ENCODE data around the gene FTHL17.

Gene FTHL17

GRCh38 chrX:31071725-31072124, at the start of gene FTHL17:
Gene FTHL17, minus strand, starts transcription at chrX:31072041. Its CDS starts 88 bp downstream, at chrX:31071953.
- no peak for DNase-seq

- no peak for DNase-seq
These were observed 45.4 kb upstream of the FTHL17 start for GRCh38 chrX:31117266-31117665.

DNA sequence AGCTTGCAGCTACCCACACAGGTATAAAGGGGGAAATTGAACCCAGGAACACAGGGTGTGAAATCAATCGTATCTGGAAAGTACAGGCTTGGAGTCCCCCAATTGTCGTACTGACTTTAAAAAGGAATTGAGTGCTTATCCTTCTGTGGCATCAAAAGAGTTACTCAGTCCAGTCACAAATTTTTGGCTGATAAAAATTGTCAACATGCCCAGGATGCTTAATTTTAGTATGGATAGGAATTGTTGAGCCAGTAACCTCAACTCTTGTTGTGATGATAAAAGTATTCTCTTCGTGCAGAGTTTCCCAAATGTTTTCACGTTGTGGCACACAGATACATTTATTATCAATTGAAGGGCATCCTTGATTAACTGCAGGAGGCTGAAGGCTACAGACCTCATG, 43.6 kb upstream of the FTHL17 start:
- no peak for DNase-seq

GRCh38 chrX:31114858-31115257, 43.0 kb upstream of the FTHL17 start:
- DNase-seq = no peak

DNA sequence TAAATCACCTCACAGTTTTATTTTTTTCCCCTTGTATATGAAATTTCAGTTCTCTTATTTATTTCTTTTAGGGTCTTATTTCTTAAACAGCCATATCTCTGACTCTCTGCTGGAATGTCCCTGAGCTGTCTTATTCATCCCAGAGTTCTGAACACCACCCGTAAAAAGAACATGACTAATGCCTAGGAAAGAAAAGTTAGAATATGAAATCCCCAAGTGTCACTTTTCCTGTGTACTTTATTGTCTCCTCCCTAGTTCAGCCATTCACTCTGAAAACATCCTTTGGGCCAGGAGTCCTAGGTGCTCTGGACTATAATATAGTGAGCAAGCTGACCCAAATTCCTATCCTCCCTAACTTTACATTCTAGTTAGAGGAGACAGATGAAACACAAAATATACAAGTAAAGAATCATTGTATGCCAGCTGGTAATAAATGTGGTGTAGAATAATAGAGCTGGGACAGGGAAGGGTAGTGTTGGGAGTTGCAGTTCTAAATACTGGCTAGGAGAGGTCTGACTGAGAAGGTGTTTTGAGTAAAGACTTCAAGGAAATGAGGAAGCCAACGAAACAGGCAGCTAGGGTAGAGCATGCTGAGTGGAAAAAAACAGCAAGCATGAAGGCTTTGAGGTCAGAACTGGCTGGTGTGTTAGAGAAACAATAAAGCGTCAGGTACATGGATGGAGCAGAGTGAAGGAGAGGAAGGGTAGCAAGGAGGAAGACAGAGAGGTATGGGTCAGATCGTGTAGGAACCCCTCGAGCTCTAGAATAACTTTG, 40.6 kb upstream of the FTHL17 start:
- no peak for DNase-seq

DNA sequence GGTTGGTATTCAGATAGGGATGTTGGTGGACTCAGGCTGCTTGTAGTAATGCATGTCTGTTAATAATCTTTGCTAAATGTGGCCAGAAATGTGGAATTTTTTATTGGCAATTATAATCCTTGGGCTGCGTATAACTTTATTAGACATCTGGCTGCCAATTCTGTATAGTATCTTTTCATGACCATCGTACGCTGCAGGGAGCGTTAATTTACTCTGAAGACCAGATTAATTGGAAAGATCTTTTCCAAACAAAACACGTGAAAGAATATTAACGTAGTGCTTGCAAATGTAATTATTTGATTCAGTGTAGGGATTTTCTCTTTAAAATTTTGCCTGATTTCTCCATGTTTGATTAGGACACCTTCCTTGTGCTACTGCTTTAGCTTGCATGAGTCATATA, 38.8 kb upstream of the FTHL17 start:
- DNase-seq = no peak

DNA sequence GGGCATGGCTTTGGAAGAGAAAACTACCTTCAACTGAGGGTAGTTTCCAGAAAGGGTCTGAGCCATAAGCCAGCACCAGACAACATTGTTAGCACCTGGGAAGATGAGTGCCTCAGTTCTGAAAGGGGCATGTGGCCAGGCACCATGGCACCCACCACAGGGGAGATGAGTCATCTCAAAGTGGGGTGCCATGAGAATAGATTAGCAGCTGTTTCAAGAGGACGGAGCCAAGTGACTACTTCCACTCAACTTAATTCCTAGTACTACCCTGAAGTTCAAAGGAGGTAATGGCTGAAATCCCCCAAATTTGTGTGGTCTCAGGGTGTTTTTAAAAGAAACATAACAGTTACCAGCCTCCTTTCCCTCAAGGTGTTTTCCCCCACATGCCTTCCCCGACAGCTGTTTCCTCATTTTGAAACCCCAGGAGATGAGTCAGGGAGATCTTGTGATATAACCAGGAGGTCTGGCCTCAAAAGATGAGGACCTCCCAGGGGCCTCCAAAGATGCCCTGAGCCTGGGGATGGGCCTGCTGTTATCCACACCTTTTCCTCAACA, 27.8 kb upstream of the FTHL17 start:
- no peak for DNase-seq

DNA sequence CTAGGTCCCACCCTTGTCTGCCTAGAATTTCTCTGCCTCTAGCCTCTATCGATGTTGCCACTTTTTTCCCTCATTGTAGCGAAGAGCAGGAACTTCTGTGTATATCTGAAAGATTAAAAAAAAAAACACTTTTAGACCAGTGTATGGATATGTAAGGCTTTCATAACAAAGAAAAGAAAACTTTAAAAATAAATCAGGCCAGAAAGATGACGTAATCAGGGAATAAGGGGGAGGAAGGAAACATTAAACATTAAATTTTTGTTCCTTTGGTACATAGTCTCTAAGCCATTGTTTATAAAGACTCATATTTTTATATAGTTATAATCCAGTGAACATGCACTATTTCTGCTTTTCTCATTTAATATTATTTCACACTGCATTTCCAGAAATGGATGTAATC, 26.2 kb upstream of the FTHL17 start:
- no peak for DNase-seq

- DNase-seq = no peak
These were observed 21.8 kb upstream of the FTHL17 start for GRCh38 chrX:31093639-31093975.

DNA sequence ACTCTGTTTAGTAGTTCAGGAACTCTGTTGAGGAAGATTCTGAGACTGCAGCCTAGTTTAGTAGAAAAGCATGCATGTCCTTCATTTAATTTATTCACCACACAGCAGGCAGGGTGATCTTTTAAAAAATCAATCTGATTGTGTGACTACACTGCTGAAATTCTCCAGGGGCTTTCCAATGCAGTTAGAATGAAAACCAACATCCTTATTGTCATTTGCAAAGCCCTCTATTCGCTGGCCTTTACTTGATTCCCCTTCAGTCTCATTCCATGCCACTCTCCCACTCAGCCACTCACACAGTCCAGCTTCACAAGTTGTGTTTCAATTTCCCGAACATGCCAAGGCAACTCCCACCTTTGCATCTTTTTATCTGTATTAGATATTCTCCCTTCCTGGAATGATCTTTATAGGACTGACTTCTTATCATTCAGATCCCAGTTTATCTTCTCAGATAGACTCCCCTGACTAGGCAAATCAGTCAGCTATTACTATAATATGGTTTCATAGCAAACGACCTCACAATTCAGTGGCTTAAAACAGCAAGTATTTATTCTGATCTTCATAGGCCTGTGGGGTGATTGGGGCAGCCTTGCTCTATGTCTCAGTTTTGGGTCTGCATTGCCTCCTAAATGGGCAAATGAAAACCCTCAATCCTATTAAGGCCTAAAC, 21.3 kb upstream of the FTHL17 start:
- no peak for DNase-seq

DNA sequence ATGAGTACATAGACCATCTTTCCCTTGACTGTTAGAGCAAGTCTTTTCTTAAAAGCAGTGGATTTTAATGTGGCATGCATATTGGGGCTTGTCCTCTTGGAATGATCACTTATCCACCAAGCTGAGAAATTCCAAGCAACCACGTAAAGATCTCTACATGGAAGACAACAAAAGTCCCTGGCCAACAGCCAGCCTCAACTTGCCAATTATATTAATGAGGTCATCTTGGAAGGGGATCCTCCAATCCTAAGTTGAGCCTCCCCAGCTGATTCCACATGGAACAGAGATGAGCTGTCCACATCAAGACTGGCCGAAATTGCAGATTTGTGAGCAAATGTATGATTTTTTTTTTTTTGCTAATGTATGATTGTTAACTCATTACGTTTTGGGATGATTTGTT, 20.6 kb upstream of the FTHL17 start:
- no peak for DNase-seq

- no peak for DNase-seq
These were observed 20.0 kb upstream of the FTHL17 start for GRCh38 chrX:31091819-31092218.

DNA sequence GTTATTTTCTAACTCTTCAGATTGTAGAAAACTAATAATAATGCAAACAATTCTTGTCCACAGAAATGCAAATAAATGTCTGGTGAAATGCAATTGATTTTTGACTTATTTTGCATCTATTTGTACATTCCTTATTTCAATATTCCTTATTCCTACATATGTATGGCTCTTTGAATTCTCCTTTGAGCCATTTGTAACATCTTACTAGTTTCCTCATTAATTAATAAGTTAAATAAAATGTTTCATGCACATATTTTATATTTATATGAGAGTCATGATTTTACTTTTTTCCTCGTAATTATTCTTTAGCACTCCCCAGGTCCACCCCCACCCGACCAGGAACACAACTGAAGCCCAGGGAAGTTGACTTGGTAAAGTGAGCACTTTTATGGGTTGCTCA, 2.7 kb upstream of the FTHL17 start:
- no peak for DNase-seq

DNA sequence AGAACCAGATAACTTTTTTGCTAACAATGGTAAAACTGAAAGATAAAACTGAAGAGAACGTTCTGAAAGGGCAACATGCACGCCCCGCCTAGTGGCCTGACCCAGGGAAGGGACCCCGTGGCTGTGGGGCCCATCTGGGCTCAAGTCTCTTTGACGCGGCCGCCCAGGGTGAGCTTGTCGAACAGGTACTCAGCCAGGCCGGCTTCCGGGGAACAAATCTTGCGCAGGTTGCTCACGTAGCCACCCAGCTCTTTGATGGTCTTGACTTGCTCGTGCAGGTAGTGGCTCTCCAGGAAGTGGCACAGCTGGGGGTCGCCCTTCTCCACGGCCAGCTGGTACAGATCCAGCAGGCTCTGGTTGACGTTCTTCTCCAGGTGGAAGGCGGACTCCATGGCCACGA, 579 bp downstream of the FTHL17 start:
- DNase-seq = no peak

DNA sequence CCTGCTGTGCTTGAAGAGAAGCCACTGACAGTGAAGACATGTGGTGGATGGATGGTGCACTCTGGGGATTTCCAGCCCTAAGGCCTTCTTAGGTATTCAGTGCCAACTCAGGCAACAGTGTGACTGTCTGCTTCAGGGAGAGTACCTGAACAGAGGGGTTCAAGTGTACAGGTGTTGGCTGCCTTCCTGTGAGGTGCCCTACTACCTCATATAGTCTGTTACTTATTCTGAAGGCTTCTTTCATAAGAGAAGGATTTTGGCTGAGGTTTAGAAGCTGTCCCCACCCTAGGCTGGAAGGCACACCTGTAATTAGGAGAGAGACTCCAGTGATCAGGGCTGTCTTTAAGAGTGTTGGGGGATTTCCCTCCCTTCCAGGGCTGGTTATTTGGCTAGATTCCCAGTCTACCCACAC, 1.8 kb downstream of the FTHL17 start:
- DNase-seq = no peak

DNA sequence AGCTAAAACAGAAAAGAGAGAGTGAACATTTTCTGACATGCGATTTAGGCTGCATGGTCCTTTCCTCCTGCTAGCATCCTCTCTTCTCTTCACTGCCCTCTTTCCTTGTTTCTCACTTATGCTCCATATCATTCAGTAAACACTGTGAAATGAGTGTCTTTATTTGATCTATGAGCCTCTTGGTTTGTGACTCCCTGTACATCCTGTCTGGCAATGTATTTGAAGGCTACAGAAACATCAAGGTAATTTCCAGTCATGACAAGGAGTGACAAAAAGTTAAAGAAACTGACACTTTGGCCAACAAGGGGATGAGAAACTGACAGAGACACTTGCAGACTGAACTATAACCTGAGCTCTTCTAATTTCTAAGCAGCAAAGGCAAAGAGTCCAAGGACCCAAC, 8.7 kb downstream of the FTHL17 start:
- peak; percentile 7 for DNase-seq

DNA sequence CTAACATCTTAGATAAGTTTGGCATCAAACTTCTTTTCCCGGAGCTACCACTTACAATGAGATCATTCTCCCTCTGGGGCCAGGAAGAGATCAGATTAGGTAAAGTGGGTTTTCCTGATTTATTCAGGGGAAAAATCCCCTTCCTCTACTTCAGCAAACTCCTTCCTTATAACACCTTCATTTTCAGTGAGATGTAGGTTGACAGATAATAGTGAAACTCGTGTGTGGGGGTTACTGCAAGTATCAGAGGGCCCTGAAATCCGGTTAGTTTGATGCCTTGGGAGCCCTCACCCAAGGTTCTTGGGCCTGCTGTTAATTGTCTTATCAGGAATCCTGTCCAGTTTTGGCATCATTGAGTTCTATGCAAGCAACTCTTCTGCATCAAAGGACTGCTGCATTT, 10.8 kb downstream of the FTHL17 start:
- DNase-seq = no peak

GRCh38 chrX:31060016-31060415, 11.8 kb downstream of the FTHL17 start:
- DNase-seq = no peak

GRCh38 chrX:31058284-31058683, 13.6 kb downstream of the FTHL17 start:
- DNase-seq = peak; percentile 41

- DNase-seq = no peak
These were observed 14.2 kb downstream of the FTHL17 start for GRCh38 chrX:31057691-31058090.

- DNase-seq = no peak
These were observed 14.6 kb downstream of the FTHL17 start for GRCh38 chrX:31057291-31057690.

DNA sequence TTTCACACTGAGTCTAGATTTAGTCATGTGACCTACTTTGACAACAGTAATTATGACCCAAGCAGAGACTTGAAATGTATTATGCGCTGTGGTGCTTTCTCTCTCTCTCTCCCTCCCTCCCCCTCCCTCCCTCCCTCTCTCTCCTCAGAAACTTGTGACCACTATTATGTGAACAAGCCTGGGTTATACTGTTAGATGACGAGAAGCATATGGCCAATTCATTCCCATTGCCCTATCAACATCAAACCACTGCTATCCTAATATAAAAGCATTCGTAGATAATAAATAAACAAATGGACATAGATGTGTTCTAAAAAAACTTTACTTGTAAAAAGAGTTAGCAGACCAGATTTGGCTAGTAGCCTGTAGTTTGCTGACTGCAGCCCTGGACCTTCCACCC, 18.2 kb downstream of the FTHL17 start:
- DNase-seq = no peak

DNA sequence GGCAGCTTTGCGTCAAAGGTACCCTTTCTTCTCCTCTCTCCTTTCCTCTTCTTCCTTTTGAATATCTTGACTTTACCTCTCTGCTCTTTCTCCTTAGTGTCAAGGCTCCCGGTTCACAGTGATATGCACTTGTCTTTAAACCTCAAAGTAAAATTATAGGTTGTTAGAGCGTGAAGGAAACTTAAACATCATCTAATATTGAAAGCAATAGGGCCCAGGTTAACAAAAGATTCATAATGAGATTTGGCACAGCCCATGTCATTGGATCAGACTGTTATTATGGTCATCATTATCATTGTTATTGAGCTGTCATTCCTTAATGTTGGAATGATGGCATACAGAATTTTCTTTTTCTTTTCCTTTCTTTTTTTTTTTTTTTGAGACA, 32.5 kb downstream of the FTHL17 start:
- DNase-seq = no peak

DNA sequence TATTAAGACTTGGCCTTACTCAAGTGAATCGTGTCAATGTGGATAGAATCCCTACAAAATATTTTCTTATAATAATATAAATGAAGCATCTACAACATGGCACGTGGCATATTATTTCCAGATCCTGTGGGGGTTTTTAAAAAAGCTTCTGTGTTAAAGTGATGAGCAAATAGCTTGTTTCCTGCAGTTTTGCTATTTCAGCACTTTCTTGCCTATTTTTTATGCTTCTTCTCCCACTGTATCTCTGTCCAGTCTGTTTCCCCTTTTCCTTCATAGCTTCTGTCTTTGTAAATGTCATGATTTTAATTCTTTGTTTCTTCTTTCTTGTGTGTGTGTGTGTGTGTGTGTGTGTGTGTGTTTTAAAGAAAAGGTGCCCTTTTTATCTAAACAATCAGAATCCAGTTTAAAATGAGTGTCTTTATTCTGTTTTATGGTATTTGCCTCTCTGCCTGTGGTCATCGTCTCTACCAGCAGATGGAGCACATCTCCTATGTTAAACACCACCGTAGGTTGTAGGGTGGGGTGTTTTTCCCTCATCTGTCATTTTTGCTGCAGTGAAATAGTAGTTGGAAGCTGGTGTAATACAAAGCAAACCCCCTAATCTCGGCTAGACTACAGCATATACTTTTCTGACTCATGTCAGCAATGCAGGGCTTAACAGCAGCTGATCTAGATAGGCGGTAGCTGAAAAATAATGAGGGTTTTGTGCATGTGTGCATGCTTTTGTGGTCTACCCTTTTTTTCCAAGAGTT, 33.1 kb downstream of the FTHL17 start:
- DNase-seq = peak; percentile 12

All from NCI-H510A treated with DMSO at 0.1 percent for 48 hours (cell line).